BE2C (cell line): ENCODE data around the gene SSNA1.
"Not testable (repeated sequence)": the region's sequence is repeated elsewhere in the genome, so short reads cannot be mapped to it uniquely, and the experiment has no call there.

ENCODE experiments used
- DNase-seq: peaks from one replicate; pipeline ENCODE4 v3.0.0-alpha.2; 2020
- H3K27me3 ChIP-seq: fragments of 250-450 bp; sonication (Bioruptor Pico); 2 replicates; pipeline ENCODE4 v1.5.1; 2020; ENCODE audit warnings: mild to moderate bottlenecking
- H3K36me3 ChIP-seq: fragments of 250-450 bp; sonication (Bioruptor Pico); 2 replicates; pipeline ENCODE4 v1.5.1; 2020; ENCODE audit warnings: mild to moderate bottlenecking
- H3K4me1 ChIP-seq: fragments of 250-450 bp; sonication (Bioruptor Pico); 2 replicates; pipeline ENCODE4 v1.5.1; 2020
- H3K4me3 ChIP-seq: 2 replicates; pipeline ENCODE4 v1.5.1; 2011; ENCODE audit warnings: low read depth, low read length
- H3K9me3 ChIP-seq: fragments of 250-450 bp; sonication (Bioruptor Pico); 2 replicates; pipeline ENCODE4 v1.5.1; 2020
- CTCF ChIP-seq: IDR thresholded peaks from 2 replicates; pipeline ENCODE4 v1.5.1; 2012; ENCODE audit warnings: mild to moderate bottlenecking, low read depth, low read length

The SSNA1 gene

GRCh38 chr9:137235424-137236237 is 47.2 kb downstream of the SSNA1 start:
- H3K4me1 ChIP-seq = peaks cover 4% of the 10 kb centered on the region
- no peaks in the 10 kb centered on the region for H3K9me3 ChIP-seq
- no peak overlapping the region for H3K4me3 ChIP-seq
- H3K36me3 ChIP-seq = no peaks in the 10 kb centered on the region
- no peaks in the 10 kb centered on the region for H3K27me3 ChIP-seq
- DNase-seq = no peak
- peak; percentile 25 for TF ChIP-seq CTCF

GRCh38 chr9:137236238-137236935 is 47.9 kb downstream of the SSNA1 start:
- Histone ChIP-seq H3K4me1 (peaks cover 4% of the 10 kb centered on the region), H3K27me3 (no peaks in the 10 kb centered on the region), H3K36me3 (no peaks in the 10 kb centered on the region), H3K4me3 (no peak overlapping the region), H3K9me3 (no peaks in the 10 kb centered on the region)
- TF ChIP-seq CTCF = peak; percentile 95
- peak; percentile 94 for DNase-seq

- Histone ChIP-seq H3K4me3 (no peak overlapping the region), H3K36me3 (peaks cover 3% of the 10 kb centered on the region), H3K27me3 (no peaks in the 10 kb centered on the region), H3K4me1 (peaks cover 4% of the 10 kb centered on the region), H3K9me3 (no peaks in the 10 kb centered on the region)
- no peak for DNase-seq
- TF ChIP-seq CTCF = no peak
Measured at GRCh38 chr9:137236936-137237421, 48.5 kb downstream of the SSNA1 start.

- no peak overlapping the region for H3K4me3 ChIP-seq
- no peak for TF ChIP-seq CTCF
- no peaks in the 10 kb centered on the region for H3K27me3 ChIP-seq
- no peak for DNase-seq
- H3K4me1 ChIP-seq = peaks cover 10% of the 10 kb centered on the region
- H3K9me3 ChIP-seq = no peaks in the 10 kb centered on the region
- peaks cover 14% of the 10 kb centered on the region for H3K36me3 ChIP-seq
Measured at GRCh38 chr9:137237759-137238726, 49.6 kb downstream of the SSNA1 start.

- DNase-seq, H3K9me3 ChIP-seq, H3K27me3 ChIP-seq: not testable (repeated sequence)
- peaks cover 19% of the 10 kb centered on the region for H3K4me1 ChIP-seq
- peaks cover 24% of the 10 kb centered on the region for H3K36me3 ChIP-seq
- H3K4me3 ChIP-seq = peak overlapping the region; percentile 76
Measured at GRCh38 chr9:137239541-137240200, 51.2 kb downstream of the SSNA1 start.
